Right cardiac atrium (tissue), 5 donors: ENCODE results near the gene PRAMEF4. TPM values are rescaled to one million over a fixed set of nuclear protein-coding genes. Genes with fewer than 3 reads are reported as not detected.
"Not testable (repeated sequence)": the region's sequence is repeated elsewhere in the genome, so short reads cannot be mapped to it uniquely, and the experiment has no call there.

Experiments
- ATAC-seq, 2 donors: fragments of 200-7000 bp; cut with Tn5 transposase; one replicate each; pipeline versions ENCODE4 v1.8.0 to v1.9.1; 2020; ENCODE audit warnings: moderate library complexity in 2 of 2, mild to moderate bottlenecking in 1 of 2
- DNase-seq, 3 donors: peaks; one replicate each; pipeline ENCODE4 v3.0.0-alpha.2; 2020
- H3K27ac ChIP-seq: one replicate; pipeline ENCODE4 v1.5.1; 2013; ENCODE audit warnings: mild to moderate bottlenecking, low read length, control low read depth, moderate library complexity
- H3K27me3 ChIP-seq: one replicate; pipeline ENCODE4 v1.6.1; 2013; ENCODE audit not compliant: control insufficient read depth, insufficient read depth
- H3K4me1 ChIP-seq: one replicate; pipeline ENCODE4 v1.6.1; 2013; ENCODE audit warnings: low read length; ENCODE audit not compliant: control insufficient read depth, insufficient read depth
- H3K4me3 ChIP-seq: one replicate; pipeline ENCODE4 v1.5.1; 2013; ENCODE audit warnings: low read length, control low read depth
- H3K9me3 ChIP-seq: one replicate; pipeline ENCODE4 v1.6.1; 2013; ENCODE audit warnings: low read length; ENCODE audit not compliant: control insufficient read depth
- WGBS: extraction: QIAGEN DNeasy Blood & Tissue Kit; methylation state at CpG from one replicate; pipeline ENCODE4 v1.1.7; 2013; 5-methylcytosine and 5-hydroxymethylcytosine counted together
- intact Hi-C, 4 donors: fragments of 100-400 bp; cut with DNase I; formaldehyde crosslinking; loops; one replicate each; pipeline versions ENCODE4 v1.11.0 to v1.14.0; 2022 to 2023
- polyA plus RNA-seq: library from polyadenylated mRNA; stranded (reverse); fragments of 200-250 nt; gene quantifications from one replicate; pipeline ENCODE4 v1.2.3, GENCODE V29; 2013
- total RNA-seq, 4 donors: library from RNA; stranded (reverse); fragmentation: NEBNext Ultra II Directional; extraction: Animal tissue kit (Norgen Biotek cat#: 25700); gene quantifications; one replicate each; pipeline ENCODE4 v1.2.1, GENCODE V29; 2021
- donor health status: healthy with polysubstance abuse.
- donor health status: DM: no; HTN: yes; CAD: no.
- donor health status: DM: no; HTN: no; CAD: no.
- donor health status: DM: no; HTN: yes; CAD: no; lungs with severe emphysema.
- donor health status: DM: yes; HTN: yes; CAD: no.

PRAMEF4 gene
- total and polyA plus RNA-seq, 5 donors = not detected

DNA sequence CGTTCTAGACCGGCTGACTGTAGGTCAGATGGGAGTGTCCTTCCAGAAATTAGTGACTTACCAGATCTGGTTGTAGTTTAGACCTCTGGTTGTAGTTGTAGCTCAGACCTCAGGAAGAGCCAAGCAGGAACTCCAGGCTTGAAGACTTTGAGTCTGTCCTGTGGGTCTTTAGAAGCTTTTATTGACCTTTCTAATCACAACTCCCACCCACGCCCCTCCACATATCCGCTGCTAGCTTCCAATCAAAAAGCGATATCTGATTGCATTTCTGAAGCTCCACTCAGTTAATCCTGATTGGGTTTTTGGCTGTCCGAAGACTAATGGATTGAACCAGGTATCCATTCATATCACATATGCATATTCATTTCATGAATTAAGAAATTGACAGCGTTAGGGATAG, 37.4 kb downstream of the PRAMEF4 start, which contains the start of gene HNRNPCL1:
Gene HNRNPCL1, minus strand, starts transcription at position 101 of the 400 bp plus-strand sequence. CDS start 431 bp downstream, outside the sequence.
- WGBS = 88% methylated on average over 7 of the region's 7 CpGs
- H3K9me3 ChIP-seq, DNase-seq, H3K4me3 ChIP-seq, intact Hi-C loops, H3K27me3 ChIP-seq, H3K27ac ChIP-seq, H3K4me1 ChIP-seq, ATAC-seq: not testable (repeated sequence)

DNA sequence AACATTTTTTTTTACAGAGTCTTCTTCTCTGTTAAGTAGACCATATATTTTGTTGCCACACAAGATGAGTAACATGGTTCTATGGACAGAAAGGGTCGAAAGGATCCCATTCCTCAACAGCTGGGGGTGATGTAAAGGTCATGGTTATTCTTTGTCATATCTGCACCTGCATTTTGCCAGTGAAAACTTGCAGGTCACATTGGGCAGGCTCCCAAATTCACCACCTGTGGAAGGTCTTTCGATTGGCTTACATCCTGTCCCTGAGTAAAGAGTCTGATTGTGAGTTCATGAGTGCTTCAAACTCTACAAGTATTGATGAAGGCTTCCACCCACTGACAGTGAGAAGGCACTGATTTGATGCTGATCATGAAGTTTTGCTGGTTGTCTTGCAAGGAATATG, 52.8 kb downstream of the PRAMEF4 start:
- H3K27me3 ChIP-seq, H3K27ac ChIP-seq, H3K4me3 ChIP-seq, H3K9me3 ChIP-seq, ATAC-seq, intact Hi-C loops, H3K4me1 ChIP-seq, DNase-seq: not testable (repeated sequence)
- 54% methylated on average over 2 of the region's 2 CpGs for WGBS

DNA sequence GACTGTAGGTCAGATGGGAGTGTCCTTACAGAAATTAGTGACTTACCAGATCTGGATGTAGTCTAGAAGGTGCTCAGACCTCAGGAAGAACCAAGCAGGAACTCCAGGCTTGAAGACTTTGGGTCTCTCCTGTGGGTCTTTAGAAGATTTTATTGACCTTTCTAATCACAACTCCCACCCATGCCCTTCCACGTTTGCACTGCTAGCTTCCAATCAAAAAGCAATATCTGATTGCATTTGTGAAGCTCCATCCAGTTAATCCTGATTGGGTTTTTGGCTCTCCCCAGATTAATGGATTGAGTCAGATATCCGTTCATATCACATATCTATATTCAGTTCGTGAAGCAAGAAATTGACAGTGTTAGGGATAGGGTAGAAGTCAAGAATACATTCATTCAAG, 54.7 kb downstream of the PRAMEF4 start, which contains the start of gene PRAMEF11:
Gene PRAMEF11, minus strand, starts transcription at position 101 of the 400 bp plus-strand sequence. CDS start 2,621 bp downstream, outside the sequence.
- DNase-seq, ATAC-seq, H3K27me3 ChIP-seq, H3K4me1 ChIP-seq, H3K4me3 ChIP-seq, H3K9me3 ChIP-seq, H3K27ac ChIP-seq, intact Hi-C loops: not testable (repeated sequence)
- 55% methylated on average over 3 of the region's 3 CpGs for WGBS

Other genes with a start within 250 kb of the PRAMEF4 start
- not detected for gene AADACL4, start 242.1 kb downstream of the PRAMEF4 start, total RNA-seq
- not detected for gene AADACL4, start 242.1 kb downstream of the PRAMEF4 start, polyA plus RNA-seq
- gene AADACL3, start 170.1 kb downstream of the PRAMEF4 start, total RNA-seq = not detected
- not detected for gene AADACL3, start 170.1 kb downstream of the PRAMEF4 start, polyA plus RNA-seq
- not detected for gene CFAP107, start 140.0 kb downstream of the PRAMEF4 start, total RNA-seq
- gene CFAP107, start 140.0 kb downstream of the PRAMEF4 start, polyA plus RNA-seq = not detected
- gene PRAMEF12, start 112.5 kb downstream of the PRAMEF4 start, total RNA-seq = not detected
- not detected for gene PRAMEF12, start 112.5 kb downstream of the PRAMEF4 start, polyA plus RNA-seq
- gene PRAMEF1, start 94.8 kb downstream of the PRAMEF4 start, total RNA-seq = not detected
- gene PRAMEF1, start 94.8 kb downstream of the PRAMEF4 start, polyA plus RNA-seq = not detected
- not detected for gene PRAMEF11, start 54.8 kb downstream of the PRAMEF4 start, total RNA-seq
- not detected for gene PRAMEF11, start 54.8 kb downstream of the PRAMEF4 start, polyA plus RNA-seq
- gene HNRNPCL1, start 37.5 kb downstream of the PRAMEF4 start, total RNA-seq = not detected
- gene HNRNPCL1, start 37.5 kb downstream of the PRAMEF4 start, polyA plus RNA-seq = not detected
- not detected for gene PRAMEF2, start 29.1 kb downstream of the PRAMEF4 start, total RNA-seq
- gene PRAMEF2, start 29.1 kb downstream of the PRAMEF4 start, polyA plus RNA-seq = not detected
- not detected for gene PRAMEF10, start 12.1 kb upstream of the PRAMEF4 start, total RNA-seq
- not detected for gene PRAMEF10, start 12.1 kb upstream of the PRAMEF4 start, polyA plus RNA-seq
- gene PRAMEF7, start 30.4 kb upstream of the PRAMEF4 start, total RNA-seq = not detected
- gene PRAMEF7, start 30.4 kb upstream of the PRAMEF4 start, polyA plus RNA-seq = not detected
- not detected for gene PRAMEF6, start 61.4 kb upstream of the PRAMEF4 start, total RNA-seq
- gene PRAMEF6, start 61.4 kb upstream of the PRAMEF4 start, polyA plus RNA-seq = not detected
- gene PRAMEF27, start 170.4 kb upstream of the PRAMEF4 start, total RNA-seq = not detected
- not detected for gene PRAMEF27, start 170.4 kb upstream of the PRAMEF4 start, polyA plus RNA-seq
- not detected for gene HNRNPCL3, start 174.6 kb upstream of the PRAMEF4 start, total RNA-seq
- gene HNRNPCL3, start 174.6 kb upstream of the PRAMEF4 start, polyA plus RNA-seq = not detected
- not detected for gene PRAMEF25, start 184.6 kb upstream of the PRAMEF4 start, total RNA-seq
- gene PRAMEF25, start 184.6 kb upstream of the PRAMEF4 start, polyA plus RNA-seq = not detected
- gene HNRNPCL2, start 230.7 kb upstream of the PRAMEF4 start, total RNA-seq = not detected
- gene HNRNPCL2, start 230.7 kb upstream of the PRAMEF4 start, polyA plus RNA-seq = not detected